HEK293 (cell line): Measurements from ENCODE around the gene HS6ST3.

Experiments used
- REPIN1 ChIP-seq: fragments of 450-650 bp; formaldehyde crosslinking; IDR thresholded peaks from 2 replicates; pipeline ENCODE4 v1.5.1; 2017; ENCODE audit warnings: missing biosample characterization, missing genetic modification characterization, low read depth
- REST ChIP-seq: fragments of 450-650 bp; formaldehyde crosslinking; IDR thresholded peaks from 2 replicates; pipeline ENCODE4 v1.5.1; 2016; ENCODE audit warnings: missing biosample characterization, missing genetic modification characterization
- ZNF121 ChIP-seq: fragments of 450-650 bp; formaldehyde crosslinking; IDR thresholded peaks from 2 replicates; pipeline ENCODE4 v1.5.1; 2016; ENCODE audit warnings: missing biosample characterization, missing genetic modification characterization
- ZNF518A ChIP-seq: fragments of 450-650 bp; formaldehyde crosslinking; conservative IDR thresholded peaks from 2 replicates; pipeline ENCODE4 v1.5.1; 2016; ENCODE audit warnings: low read depth, missing biosample characterization, missing genetic modification characterization
- ZNF548 ChIP-seq: fragments of 450-650 bp; formaldehyde crosslinking; IDR thresholded peaks from 2 replicates; pipeline ENCODE4 v1.5.1; 2016; ENCODE audit warnings: missing biosample characterization, missing genetic modification characterization
- ZNF704 ChIP-seq: fragments of 450-650 bp; formaldehyde crosslinking; IDR thresholded peaks from 2 replicates; pipeline ENCODE4 v1.5.1; 2016; ENCODE audit warnings: missing biosample characterization, missing genetic modification characterization
- ZNF785 ChIP-seq: fragments of 450-650 bp; formaldehyde crosslinking; IDR thresholded peaks from 2 replicates; pipeline ENCODE4 v1.5.1; 2016; ENCODE audit warnings: missing biosample characterization, missing genetic modification characterization
- TF ChIP-seq, protein P1 (sequence below): fragments of 450-650 bp; formaldehyde crosslinking; IDR thresholded peaks from 2 replicates; pipeline ENCODE4 v1.5.1; 2016; ENCODE audit warnings: missing biosample characterization, missing genetic modification characterization
- TF ChIP-seq, protein P2 (sequence below): sonication (generic); formaldehyde crosslinking; IDR thresholded peaks from 2 replicates; pipeline ENCODE4 v1.8.1; 2022; ENCODE audit warnings: mild to moderate bottlenecking, moderate library complexity, missing genetic modification reagents

DNA sequence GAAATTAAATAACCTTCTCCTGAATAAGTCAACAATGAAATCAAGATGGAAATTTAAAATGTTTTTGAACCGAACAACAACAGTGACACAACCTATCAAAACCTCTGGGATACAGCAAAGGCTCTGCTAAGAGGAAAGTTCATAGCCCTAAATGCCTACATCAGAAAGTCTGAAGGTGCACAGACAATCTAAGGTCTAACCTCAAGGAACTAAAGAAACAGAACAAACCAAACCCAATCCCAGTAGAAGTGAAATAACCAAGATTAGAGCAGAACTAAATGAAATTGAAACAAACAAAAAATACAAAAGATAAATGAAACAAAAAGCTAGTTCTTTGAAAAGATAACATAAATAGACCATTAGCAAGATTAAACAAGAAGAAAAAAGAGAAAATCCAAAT is 45.7 kb upstream of the HS6ST3 start:
- TF ChIP-seq, protein P1, sequence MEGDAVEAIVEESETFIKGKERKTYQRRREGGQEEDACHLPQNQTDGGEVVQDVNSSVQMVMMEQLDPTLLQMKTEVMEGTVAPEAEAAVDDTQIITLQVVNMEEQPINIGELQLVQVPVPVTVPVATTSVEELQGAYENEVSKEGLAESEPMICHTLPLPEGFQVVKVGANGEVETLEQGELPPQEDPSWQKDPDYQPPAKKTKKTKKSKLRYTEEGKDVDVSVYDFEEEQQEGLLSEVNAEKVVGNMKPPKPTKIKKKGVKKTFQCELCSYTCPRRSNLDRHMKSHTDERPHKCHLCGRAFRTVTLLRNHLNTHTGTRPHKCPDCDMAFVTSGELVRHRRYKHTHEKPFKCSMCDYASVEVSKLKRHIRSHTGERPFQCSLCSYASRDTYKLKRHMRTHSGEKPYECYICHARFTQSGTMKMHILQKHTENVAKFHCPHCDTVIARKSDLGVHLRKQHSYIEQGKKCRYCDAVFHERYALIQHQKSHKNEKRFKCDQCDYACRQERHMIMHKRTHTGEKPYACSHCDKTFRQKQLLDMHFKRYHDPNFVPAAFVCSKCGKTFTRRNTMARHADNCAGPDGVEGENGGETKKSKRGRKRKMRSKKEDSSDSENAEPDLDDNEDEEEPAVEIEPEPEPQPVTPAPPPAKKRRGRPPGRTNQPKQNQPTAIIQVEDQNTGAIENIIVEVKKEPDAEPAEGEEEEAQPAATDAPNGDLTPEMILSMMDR = no peak
- TF ChIP-seq ZNF785 (no peak), ZNF704 (tag by site-specific recombination) (no peak), ZNF518A (no peak), ZNF121 (tag by site-specific recombination) (no peak), REPIN1 (no peak), ZNF548 (tag by site-specific recombination) (no peak), REST (tag by site-specific recombination) (no peak)
- TF ChIP-seq, protein P2, sequence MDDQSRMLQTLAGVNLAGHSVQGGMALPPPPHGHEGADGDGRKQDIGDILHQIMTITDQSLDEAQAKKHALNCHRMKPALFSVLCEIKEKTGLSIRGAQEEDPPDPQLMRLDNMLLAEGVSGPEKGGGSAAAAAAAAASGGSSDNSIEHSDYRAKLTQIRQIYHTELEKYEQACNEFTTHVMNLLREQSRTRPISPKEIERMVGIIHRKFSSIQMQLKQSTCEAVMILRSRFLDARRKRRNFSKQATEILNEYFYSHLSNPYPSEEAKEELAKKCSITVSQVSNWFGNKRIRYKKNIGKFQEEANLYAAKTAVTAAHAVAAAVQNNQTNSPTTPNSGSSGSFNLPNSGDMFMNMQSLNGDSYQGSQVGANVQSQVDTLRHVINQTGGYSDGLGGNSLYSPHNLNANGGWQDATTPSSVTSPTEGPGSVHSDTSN (CRISPR knock-in tag) = no peak
